H1 (cell line): ENCODE data around the gene PRMT1. TPM values are rescaled to one million over a fixed set of nuclear protein-coding genes. Genes with fewer than 3 reads are reported as not detected.

Source experiments
- FOSL1 ChIP-seq: IDR thresholded peaks from 2 replicates; pipeline ENCODE4 v1.6.1; 2011; ENCODE audit warnings: mild to moderate bottlenecking, low read depth, low read length, moderate library complexity; ENCODE audit not compliant: insufficient read depth
- HDAC2 ChIP-seq, 2 experiments: fragments of 300-600 bp in 1 of 2; sonication (generic) in 1 of 2; IDR thresholded peaks; 2 replicates each; pipeline ENCODE4 v1.6.1; 2011 to 2012; ENCODE audit warnings: low read depth in 2 of 2, low read length in 2 of 2, mild to moderate bottlenecking in 2 of 2, moderate library complexity in 2 of 2, borderline replicate concordance in 1 of 2, inconsistent platforms in 1 of 2
- RFX5 ChIP-seq: IDR thresholded peaks from 2 replicates; pipeline ENCODE4 v1.6.1; 2011; ENCODE audit warnings: low read depth, low read length, improper control_type of control experiment, borderline replicate concordance
- SP1 ChIP-seq: IDR thresholded peaks from 2 replicates; pipeline ENCODE4 v1.6.1; 2011; ENCODE audit warnings: low read depth, low read length
- TBP ChIP-seq: IDR thresholded peaks from 2 replicates; pipeline ENCODE4 v1.6.1; 2011; ENCODE audit warnings: low read depth, low read length, improper control_type of control experiment
- polyA plus RNA-seq, 7 experiments: library from polyadenylated mRNA; depleted of rRNA in 3 of 7; stranded (reverse) in 5 of 7; unstranded in 2 of 7; fragments of >200 nt in 5 of 7; fragments of 200-250 nt in 2 of 7; gene quantifications; 1 replicate in 5 of 7; 2 replicates in 1 of 7; 4 replicates in 1 of 7; pipeline versions ENCODE4 v1.2.1 to v1.2.3, GENCODE V29; 2011 to 2013; ENCODE audit warnings: missing spikeins in 2 of 7, mixed read lengths in 2 of 7
- total RNA-seq: library from RNA; stranded (reverse); fragmentation: NEBNext Ultra II Directional; extraction: Animal tissue kit (Norgen Biotek cat#: 25700); gene quantifications from 2 replicates; pipeline ENCODE4 v1.2.1, GENCODE V29; 2021
- TF ChIP-seq, protein P1 (sequence below): IDR thresholded peaks from 2 replicates; pipeline ENCODE4 v1.6.1; 2012; ENCODE audit warnings: inconsistent platforms
- TF ChIP-seq, protein P2 (sequence below): IDR thresholded peaks from 2 replicates; pipeline ENCODE4 v1.6.1; 2012; ENCODE audit warnings: low read length, inconsistent platforms

The PRMT1 gene
- total and polyA plus RNA-seq, 2 of the 8 experiments (the other 6 are each of a cell fraction or from before 2014, with no cell fraction given): 561 to 1,215 TPM

DNA sequence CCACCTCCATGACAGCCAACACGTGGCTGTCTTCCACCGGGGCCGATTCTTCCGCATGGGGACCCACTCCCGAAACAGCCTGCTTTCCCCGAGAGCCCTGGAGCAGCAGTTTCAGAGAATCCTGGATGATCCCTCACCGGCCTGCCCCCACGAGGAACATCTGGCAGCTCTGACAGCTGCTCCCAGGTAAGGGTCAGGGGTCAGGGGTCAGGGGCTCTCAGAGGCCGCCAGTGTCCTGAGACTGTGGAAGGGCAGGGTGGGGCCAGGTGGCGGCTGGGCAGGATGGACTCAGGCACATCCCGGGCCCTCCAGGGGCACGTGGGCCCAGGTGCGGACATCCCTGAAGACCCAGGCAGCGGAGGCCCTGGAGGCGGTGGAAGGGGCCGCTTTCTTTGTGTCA lies 28.8 kb downstream of the PRMT1 start (continued):
- TF ChIP-seq, protein P1, sequence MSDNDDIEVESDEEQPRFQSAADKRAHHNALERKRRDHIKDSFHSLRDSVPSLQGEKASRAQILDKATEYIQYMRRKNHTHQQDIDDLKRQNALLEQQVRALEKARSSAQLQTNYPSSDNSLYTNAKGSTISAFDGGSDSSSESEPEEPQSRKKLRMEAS: no peak
- TF ChIP-seq RFX5: no peak
- TF ChIP-seq SP1: no peak
- TF ChIP-seq, protein P2, sequence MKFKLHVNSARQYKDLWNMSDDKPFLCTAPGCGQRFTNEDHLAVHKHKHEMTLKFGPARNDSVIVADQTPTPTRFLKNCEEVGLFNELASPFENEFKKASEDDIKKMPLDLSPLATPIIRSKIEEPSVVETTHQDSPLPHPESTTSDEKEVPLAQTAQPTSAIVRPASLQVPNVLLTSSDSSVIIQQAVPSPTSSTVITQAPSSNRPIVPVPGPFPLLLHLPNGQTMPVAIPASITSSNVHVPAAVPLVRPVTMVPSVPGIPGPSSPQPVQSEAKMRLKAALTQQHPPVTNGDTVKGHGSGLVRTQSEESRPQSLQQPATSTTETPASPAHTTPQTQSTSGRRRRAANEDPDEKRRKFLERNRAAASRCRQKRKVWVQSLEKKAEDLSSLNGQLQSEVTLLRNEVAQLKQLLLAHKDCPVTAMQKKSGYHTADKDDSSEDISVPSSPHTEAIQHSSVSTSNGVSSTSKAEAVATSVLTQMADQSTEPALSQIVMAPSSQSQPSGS: no peak
- no peak for TF ChIP-seq FOSL1
- no peak for TF ChIP-seq TBP
- no peak for TF ChIP-seq HDAC2 (IDR thresholded peaks at IDR 0.05; ENCODE audit: borderline replicate concordance in 1 of 2, low read depth in 2 of 2, low read length in 2 of 2)
